Omental fat pad (tissue), 4 donors: ENCODE measurements around the gene FAM216B. TPM values are rescaled to one million over a fixed set of nuclear protein-coding genes. Genes with fewer than 3 reads are reported as not detected.
"Not testable (repeated sequence)": the region's sequence is repeated elsewhere in the genome, so short reads cannot be mapped to it uniquely, and the experiment has no call there.

Source experiments
- ATAC-seq: fragments of 150-250 bp; one replicate; pipeline ENCODE4 v1.9.1; 2016; ENCODE audit warnings: mild to moderate bottlenecking, moderate library complexity; ENCODE audit not compliant: low FRiP score
- DNase-seq: peaks from one replicate; pipeline ENCODE4 v3.0.0-alpha.2; 2019; ENCODE audit warnings: low spot score
- total RNA-seq, 4 donors: library from RNA; depleted of rRNA; stranded (reverse); fragments of >200 nt; gene quantifications; one replicate each; pipeline ENCODE4 v1.1.0, GENCODE V29; 2016
- TF ChIP-seq, protein P1 (sequence below), 3 donors: fragments of 450-650 bp; IDR thresholded peaks; one replicate each; pipeline ENCODE4 v1.5.1; 2016 to 2017; ENCODE audit warnings: antibody characterized with exemption in 3 of 3, mild to moderate bottlenecking in 3 of 3, moderate library complexity in 2 of 3

The FAM216B gene
- total RNA-seq, 4 donors from 2014 or later = 0.12 to 1.0 TPM; not detected in 2

DNA sequence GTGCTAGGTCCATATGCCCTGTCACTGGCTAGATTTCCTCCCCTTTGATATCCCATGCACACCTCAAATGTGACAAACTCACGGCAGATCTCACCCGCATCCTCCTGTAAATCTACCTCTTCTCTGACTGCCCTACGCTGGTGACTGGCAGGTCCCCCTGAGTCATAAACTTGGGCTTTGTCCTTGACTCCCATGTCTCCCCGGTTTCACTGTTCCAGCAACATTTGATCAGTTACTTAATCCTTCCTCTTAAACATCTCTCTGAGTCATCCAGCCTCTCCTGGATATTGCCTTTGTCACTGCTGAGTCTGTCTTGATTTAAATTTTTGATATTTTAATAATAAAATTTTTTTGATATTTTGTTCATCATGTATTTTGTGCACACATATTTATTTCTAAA, 26.5 kb downstream of the FAM216B start:
- ATAC-seq = no peak
- TF ChIP-seq, protein P1, sequence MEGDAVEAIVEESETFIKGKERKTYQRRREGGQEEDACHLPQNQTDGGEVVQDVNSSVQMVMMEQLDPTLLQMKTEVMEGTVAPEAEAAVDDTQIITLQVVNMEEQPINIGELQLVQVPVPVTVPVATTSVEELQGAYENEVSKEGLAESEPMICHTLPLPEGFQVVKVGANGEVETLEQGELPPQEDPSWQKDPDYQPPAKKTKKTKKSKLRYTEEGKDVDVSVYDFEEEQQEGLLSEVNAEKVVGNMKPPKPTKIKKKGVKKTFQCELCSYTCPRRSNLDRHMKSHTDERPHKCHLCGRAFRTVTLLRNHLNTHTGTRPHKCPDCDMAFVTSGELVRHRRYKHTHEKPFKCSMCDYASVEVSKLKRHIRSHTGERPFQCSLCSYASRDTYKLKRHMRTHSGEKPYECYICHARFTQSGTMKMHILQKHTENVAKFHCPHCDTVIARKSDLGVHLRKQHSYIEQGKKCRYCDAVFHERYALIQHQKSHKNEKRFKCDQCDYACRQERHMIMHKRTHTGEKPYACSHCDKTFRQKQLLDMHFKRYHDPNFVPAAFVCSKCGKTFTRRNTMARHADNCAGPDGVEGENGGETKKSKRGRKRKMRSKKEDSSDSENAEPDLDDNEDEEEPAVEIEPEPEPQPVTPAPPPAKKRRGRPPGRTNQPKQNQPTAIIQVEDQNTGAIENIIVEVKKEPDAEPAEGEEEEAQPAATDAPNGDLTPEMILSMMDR (IDR thresholded peaks at IDR 0.05) = no peak
- DNase-seq = no peak

DNA sequence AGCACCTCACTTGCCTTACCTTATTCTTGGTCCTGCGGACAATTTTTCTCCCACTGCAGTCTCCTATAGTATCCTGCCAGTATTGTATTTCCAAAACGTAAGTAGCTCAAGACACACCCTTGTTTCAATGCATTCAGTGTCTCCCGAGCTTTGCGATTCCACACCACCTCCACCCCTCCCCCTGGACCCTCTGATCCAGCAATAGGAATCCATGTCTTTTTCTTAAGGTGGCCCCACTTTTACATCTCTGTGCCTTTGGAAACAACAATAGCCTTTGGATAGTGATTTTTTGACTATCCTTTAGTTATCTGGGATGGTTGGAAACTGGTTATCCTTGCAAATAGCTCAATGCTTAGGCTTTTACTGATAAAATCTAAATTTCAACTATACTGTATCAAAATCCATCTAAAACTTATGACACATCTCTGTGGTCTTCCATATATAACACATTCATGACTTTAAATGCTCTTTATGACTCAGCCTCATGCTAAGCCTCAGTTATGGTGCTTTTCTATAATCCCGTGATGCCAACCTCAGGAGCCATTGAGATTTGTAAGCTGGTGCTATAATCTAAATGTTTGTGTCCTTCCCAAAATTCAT, 27.1 kb downstream of the FAM216B start:
- TF ChIP-seq, protein P1 (IDR thresholded peaks at IDR 0.05) = no peak
- no peak for ATAC-seq
- no peak for DNase-seq

DNA sequence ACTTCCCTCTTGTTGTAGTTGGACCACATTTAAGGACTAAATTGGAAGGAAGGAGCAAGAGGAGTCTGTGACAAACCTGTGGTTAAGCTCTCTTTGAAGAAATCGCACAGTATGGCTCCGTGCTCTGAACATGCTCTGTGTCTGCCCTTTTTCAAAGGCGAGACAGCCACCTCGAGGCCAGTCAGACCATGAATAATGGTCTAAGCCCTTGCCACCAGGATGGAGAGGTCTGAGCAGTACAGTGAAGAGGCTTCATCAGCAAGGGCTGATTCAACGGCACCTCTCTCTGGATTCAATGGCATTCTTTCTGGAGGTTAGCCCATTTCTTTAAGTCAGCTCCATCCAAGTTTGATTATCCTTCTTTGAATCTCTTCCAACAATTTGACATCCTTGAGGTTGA, 30.9 kb downstream of the FAM216B start:
- ATAC-seq = no peak

DNA sequence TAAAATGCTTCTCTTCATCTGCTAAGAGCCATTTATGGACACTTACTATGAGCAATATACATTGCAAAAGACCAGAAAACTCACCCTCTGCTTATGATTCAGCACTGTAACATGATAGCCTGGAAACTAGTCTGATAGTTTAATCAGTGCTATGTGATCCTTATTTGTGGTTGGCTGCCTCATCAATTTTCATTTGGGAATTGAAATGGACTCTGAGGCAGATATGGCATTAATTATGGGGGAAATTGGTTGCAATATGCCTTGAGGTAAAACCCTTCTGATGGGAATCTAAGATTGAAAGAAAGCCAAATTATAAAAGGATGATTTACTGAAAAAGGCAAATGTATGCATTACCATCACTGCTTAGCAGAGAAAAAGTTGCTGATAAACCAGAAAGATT, 33.5 kb downstream of the FAM216B start:
- ATAC-seq = peak; percentile 87

More for the DNA sequence above, 30.9 kb downstream of the FAM216B start:
- DNase-seq = no peak
- TF ChIP-seq, protein P1 (IDR thresholded peaks at IDR 0.05) = no peak

DNA sequence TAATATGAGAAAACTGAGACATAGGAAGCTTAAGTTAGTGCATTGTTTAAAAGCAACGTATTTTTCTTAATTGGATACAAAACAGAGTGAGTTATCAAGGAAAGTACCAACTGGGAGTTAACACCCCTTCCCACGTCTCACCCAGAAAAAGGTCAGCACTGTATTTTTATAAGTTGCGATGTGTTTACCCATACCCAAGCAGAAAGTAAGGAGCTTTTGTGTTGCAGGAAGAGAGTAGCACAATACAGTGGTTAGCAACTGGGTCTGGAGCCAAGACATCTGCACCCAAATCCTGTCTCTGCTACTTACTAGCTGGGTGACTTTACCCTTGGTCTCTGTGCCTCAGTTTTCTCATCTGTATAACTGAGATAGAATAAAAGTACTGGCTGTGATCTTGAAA, 34.3 kb downstream of the FAM216B start:
- TF ChIP-seq, protein P1 (IDR thresholded peaks at IDR 0.05) = no peak
- ATAC-seq = no peak
- no peak for DNase-seq

More for the DNA sequence above, 33.5 kb downstream of the FAM216B start:
- TF ChIP-seq, protein P1 (IDR thresholded peaks at IDR 0.05) = no peak
- DNase-seq = no peak

DNA sequence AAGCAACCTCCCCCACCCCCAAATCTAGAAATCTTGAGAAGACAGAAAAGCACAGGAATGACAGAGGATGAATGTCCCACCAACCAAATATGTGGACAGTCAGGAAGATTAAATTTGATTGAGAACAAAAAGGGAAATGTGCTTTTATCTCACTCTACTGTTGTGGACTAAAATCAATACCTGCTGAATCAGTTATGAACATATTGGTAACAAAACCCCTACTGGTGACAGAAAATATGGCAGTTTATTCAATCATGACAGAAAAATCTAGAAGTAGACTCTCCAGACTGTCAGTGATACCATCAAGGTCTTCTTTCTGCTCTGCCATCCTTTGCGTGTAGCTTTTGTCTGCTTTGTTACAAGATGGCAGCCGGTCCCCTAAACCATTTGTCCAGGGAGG, 35.2 kb downstream of the FAM216B start:
- ATAC-seq (no peak), DNase-seq (no peak)
- TF ChIP-seq, protein P1 (IDR thresholded peaks at IDR 0.05) = no peak

DNA sequence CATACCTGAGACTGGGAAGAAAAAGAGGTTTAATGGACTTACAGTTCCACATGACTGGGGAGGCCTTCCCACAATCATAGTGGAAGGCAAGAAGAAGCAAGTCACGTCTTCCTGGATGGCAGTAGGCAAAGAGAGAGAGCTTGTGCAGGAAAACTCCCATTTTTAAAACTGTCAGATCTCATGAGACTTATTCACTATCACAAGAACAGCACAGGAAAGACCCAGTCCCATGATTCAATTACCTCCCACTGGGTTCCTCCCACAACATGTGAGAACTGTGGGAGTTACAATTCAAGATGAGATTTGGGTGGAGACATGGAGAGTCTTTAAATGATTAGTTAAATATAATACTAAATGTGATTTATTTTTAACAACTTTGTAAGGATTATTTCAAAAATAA, 38.3 kb downstream of the FAM216B start:
- not testable (repeated sequence) for ATAC-seq

More for the DNA sequence above, 38.3 kb downstream of the FAM216B start:
- not testable (repeated sequence) for DNase-seq
